ENCODE measurements around the gene YOD1. TPM values are rescaled to one million over a fixed set of nuclear protein-coding genes. Genes with fewer than 3 reads are reported as not detected.
A peak's percentile ranks its signal among the peaks of the same experiment; 100 is the strongest.

Gene YOD1
- total RNA-seq, 1 donor = 16.0 TPM

- DNase-seq (ENCODE audit: low read depth) = no peak
- no peak overlapping the region for H3K4me3 ChIP-seq (ENCODE audit: low read depth, low read length)
- TF ChIP-seq, protein P1, sequence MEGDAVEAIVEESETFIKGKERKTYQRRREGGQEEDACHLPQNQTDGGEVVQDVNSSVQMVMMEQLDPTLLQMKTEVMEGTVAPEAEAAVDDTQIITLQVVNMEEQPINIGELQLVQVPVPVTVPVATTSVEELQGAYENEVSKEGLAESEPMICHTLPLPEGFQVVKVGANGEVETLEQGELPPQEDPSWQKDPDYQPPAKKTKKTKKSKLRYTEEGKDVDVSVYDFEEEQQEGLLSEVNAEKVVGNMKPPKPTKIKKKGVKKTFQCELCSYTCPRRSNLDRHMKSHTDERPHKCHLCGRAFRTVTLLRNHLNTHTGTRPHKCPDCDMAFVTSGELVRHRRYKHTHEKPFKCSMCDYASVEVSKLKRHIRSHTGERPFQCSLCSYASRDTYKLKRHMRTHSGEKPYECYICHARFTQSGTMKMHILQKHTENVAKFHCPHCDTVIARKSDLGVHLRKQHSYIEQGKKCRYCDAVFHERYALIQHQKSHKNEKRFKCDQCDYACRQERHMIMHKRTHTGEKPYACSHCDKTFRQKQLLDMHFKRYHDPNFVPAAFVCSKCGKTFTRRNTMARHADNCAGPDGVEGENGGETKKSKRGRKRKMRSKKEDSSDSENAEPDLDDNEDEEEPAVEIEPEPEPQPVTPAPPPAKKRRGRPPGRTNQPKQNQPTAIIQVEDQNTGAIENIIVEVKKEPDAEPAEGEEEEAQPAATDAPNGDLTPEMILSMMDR (IDR thresholded peaks at IDR 0.05; ENCODE audit: insufficient read depth, low read depth, low read length) = no peak
Observed at GRCh38 chr1:207078578-207079132, 27.6 kb upstream of the YOD1 start.

DNA sequence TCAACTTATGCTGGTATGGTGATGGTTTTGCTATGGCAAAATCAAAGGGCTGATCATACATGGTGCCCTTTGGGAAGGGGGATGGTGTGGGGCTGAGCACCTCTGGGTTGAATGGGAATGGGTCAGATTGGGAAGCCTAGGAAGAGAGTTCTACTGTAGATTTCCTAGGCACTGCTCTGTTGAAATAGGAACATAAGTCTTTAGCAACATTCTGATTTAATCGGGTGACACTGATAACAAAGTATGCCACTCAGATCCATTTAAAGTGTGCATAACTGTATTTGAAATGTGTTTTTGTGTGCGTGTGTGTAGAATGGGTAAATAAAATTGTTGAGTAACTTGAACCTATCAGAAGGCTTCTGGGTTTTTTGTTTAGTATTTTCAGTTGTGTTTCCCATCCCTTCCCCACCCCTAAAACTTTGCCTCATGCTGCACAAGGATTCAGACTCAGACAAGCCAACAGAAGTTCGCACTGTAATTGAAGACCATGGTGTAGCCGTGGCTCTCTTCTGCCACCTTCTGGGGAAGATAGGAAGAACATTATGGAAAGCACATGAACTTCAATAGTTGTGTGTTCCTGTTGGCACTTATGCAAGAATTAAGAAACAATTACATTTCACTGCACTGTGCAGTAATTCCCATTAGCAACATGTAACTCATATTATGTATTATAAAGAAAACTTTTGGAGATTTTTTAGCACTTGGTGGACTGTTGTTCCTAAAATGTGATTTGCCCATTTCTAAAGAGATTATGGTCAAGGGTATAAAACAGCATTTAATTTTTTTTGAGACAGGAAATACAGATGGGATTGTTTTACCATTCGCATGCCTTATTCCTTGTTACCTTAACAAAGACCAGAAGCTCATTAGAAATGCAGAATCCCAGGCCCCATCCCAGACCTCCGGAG lies 26.7 kb upstream of the YOD1 start:
- TF ChIP-seq, protein P1 (IDR thresholded peaks at IDR 0.05; ENCODE audit: insufficient read depth, low read depth, low read length) = peak; percentile 92
- H3K4me3 ChIP-seq (ENCODE audit: low read depth, low read length) = no peak overlapping the region
- peak; percentile 82 for DNase-seq (ENCODE audit: low read depth)

DNA sequence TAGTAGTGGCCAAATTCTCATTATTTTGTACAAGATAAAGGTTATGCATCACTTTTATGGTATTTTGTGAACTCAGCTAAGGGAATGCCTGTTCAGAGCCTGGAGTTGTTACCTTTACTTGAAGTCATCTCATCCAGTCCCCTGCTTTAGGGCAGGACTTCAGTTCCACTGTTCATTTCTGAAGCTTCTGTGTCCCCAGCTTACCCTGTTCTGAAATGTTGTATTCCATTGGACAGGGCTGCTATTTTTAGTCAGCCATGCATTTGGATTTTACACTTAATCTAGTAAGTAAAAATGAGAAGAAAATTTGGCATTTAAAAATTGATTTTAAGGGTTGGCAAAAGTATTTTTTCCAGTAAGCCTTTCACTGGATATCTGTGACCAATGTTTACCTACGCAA lies 26.0 kb upstream of the YOD1 start:
- TF ChIP-seq, protein P1 (IDR thresholded peaks at IDR 0.05; ENCODE audit: insufficient read depth, low read depth, low read length) = no peak
- H3K4me3 ChIP-seq (ENCODE audit: low read depth, low read length) = no peak overlapping the region
- DNase-seq (ENCODE audit: low read depth) = no peak

DNA sequence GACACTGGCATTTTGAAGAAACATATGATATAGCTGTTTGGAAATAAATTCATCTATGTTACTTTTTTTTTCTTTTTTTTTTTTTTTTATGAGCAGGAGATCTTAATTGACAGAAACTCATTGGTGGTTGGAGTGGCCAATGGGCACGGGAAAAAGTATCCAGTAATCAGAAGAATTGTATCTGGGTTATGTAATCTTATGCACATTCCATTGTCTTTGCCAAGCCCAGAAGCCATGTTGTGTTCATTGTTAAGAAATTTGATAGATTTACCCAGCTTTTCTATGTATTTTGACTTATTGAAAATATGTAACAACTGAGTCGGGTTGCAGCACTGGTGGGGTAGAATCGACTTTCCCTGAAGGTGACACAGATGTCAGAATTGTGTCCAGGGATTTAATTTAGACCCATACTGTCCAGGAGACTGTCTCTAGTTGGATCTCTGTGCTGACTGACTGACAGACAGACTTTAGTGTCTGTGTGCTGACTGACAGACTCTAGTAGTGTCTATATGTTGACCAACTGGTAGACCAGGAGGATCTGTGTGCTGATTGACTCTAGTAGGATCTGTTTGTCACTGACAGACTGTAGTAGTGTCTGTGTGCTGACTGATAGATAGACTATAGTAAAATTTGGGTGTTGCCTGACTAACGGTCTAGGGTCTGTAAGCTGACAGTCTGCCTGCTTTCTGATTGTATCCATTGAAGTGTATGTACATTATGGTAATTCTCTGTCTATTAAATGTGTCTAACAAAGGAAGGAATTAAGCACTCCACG lies 25.4 kb upstream of the YOD1 start:
- TF ChIP-seq, protein P1 (IDR thresholded peaks at IDR 0.05; ENCODE audit: insufficient read depth, low read depth, low read length) = no peak
- no peak overlapping the region for H3K4me3 ChIP-seq (ENCODE audit: low read depth, low read length)
- DNase-seq (ENCODE audit: low read depth) = no peak

- DNase-seq (ENCODE audit: low read depth) = no peak
- TF ChIP-seq, protein P1 (IDR thresholded peaks at IDR 0.05; ENCODE audit: insufficient read depth, low read depth, low read length) = no peak
- no peak overlapping the region for H3K4me3 ChIP-seq (ENCODE audit: low read depth, low read length)
Observed at GRCh38 chr1:207073906-207074820, 23.2 kb upstream of the YOD1 start.

- TF ChIP-seq, protein P1 (IDR thresholded peaks at IDR 0.05; ENCODE audit: insufficient read depth, low read depth, low read length) = no peak
- H3K4me3 ChIP-seq (ENCODE audit: low read depth, low read length) = no peak overlapping the region
- DNase-seq (ENCODE audit: low read depth) = no peak
Observed at GRCh38 chr1:207072233-207072632, 21.2 kb upstream of the YOD1 start.
